GM18526 (cell line): ENCODE results near the gene BANK1.

ENCODE experiments used
- POLR2A ChIP-seq: IDR thresholded peaks from 3 replicates; pipeline ENCODE4 v1.6.1; 2011; ENCODE audit not compliant: insufficient read length; ENCODE audit errors: extremely low read depth

BANK1 gene

GRCh38 chr4:101792056-101792590 is 1.6 kb downstream of the BANK1 start:
- TF ChIP-seq POLR2A, result no peak

GRCh38 chr4:101793397-101793796 is 2.9 kb downstream of the BANK1 start:
- TF ChIP-seq POLR2A, result no peak

DNA sequence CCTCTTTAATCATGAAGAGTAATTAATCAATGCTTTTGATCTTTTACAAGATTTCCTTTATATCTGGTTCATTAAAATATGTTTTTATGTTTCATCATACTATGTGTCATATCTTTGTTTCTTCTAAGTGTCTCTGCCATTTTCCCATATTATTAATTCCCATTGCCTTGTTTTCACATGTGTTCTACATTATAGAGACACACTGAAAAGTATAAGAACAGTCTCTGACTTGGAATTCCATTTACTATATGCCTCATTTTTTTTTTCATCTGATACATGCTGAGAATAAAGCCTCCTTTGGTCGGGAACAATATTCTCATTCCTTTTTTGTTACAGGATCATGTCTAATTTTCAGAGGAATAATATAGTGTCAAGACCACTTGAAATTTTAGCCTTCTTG is 4.3 kb downstream of the BANK1 start:
- TF ChIP-seq POLR2A, result no peak

GRCh38 chr4:101795704-101796103 is 5.2 kb downstream of the BANK1 start:
- TF ChIP-seq POLR2A, result no peak

DNA sequence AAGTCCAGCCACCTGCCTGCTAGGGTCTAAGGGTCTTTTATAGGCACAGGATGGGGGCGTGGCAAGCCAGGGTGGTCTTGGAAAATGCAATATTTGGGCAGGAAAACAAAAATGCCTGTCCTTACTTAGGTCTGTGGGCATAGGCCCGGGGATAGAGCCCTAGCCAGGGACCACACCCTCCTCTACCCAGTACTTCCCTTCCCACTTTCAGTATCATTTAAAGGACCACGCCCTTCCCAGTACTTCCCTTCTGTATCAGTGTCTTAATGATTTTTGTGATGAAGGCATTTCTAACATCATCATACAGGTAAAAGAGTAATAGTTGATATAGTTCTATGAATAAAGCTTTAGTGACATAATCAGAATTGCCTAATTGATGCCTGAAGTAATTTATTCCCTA is 11.4 kb downstream of the BANK1 start:
- TF ChIP-seq POLR2A, result no peak

DNA sequence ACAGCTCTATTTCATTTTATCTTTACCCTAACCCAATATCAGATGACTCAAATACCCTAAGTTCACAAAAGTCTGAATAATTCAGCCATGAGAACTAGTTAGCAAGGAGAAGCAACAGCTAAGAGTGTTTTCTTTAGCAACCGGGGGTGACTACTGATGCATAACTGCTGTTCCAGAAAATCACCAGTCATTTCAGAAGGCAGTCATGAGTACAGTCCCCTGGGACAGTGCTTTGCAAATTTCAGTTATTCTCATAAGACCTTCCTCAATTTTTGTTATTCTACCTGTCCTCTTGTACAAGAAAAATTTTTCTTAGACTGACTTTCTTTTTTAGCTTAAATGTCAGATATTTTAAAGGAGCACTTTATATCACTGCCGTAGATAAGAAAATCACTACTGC is 16.4 kb downstream of the BANK1 start:
- TF ChIP-seq POLR2A, result no peak

GRCh38 chr4:101807351-101807750 is 16.8 kb downstream of the BANK1 start:
- TF ChIP-seq POLR2A, result no peak

GRCh38 chr4:101813604-101814003 is 23.1 kb downstream of the BANK1 start:
- no peak for TF ChIP-seq POLR2A

GRCh38 chr4:101818362-101818761 is 27.8 kb downstream of the BANK1 start:
- TF ChIP-seq POLR2A, result no peak

- no peak for TF ChIP-seq POLR2A
Observed at GRCh38 chr4:101823864-101824263, 33.3 kb downstream of the BANK1 start.

- TF ChIP-seq POLR2A, result no peak
Observed at GRCh38 chr4:101824500-101824899, 34.0 kb downstream of the BANK1 start.

DNA sequence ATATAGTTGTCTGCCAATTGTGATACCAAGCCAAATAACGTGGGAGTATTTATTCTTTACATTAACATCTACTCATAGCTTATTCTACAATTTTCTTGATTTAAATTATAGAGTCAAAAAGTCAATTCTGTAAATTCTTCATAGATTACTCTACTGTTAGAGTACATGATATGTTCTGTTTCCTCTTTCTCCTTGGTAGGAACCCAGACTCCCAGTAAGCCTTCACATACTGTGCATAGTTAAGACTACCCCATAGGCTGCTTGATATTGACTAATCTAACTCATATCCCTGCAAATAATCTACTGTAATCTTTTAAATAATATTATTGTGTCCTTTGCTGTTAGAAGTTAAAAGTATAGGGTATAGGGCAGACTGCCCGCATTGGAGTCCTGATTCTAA is 35.4 kb downstream of the BANK1 start:
- no peak for TF ChIP-seq POLR2A

DNA sequence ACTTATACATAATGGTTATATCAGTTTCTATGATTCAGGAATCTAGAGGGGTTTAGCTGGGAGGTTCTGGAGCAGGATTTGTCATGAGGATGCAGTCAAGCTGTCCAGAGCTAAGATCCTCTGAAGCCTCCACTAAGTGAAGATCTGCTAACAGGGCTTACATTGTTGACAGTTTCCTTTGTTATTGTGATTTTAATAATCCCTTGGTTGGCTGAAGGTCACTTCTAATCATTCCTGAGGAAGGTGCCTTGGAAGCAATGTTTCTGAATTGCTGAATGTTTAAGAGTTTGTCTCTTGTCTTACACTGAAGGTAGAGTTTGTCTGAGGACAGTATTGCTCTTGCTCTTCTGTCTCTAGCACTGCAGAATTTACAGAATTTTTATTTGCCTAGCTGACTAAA is 41.3 kb downstream of the BANK1 start:
- no peak for TF ChIP-seq POLR2A

- no peak for TF ChIP-seq POLR2A
Observed at GRCh38 chr4:101833480-101833879, 43.0 kb downstream of the BANK1 start.

- no peak for TF ChIP-seq POLR2A
Observed at GRCh38 chr4:101835121-101835904, 44.8 kb downstream of the BANK1 start.

- TF ChIP-seq POLR2A, result no peak
Observed at GRCh38 chr4:101843054-101843453, 52.5 kb downstream of the BANK1 start.

- TF ChIP-seq POLR2A, result no peak
Observed at GRCh38 chr4:101846550-101846949, 56.0 kb downstream of the BANK1 start.

- no peak for TF ChIP-seq POLR2A
Observed at GRCh38 chr4:101850698-101851097, 60.2 kb downstream of the BANK1 start.

- no peak for TF ChIP-seq POLR2A
Observed at GRCh38 chr4:101851672-101852071, 61.1 kb downstream of the BANK1 start.
